ENCODE measurements around the gene EARS2. TPM values are rescaled to one million over a fixed set of nuclear protein-coding genes. Genes with fewer than 3 reads are reported as not detected.

Gene EARS2
- polyA plus RNA-seq, 1 donor (not counting 4 experiments of a cell fraction or from before 2014, with no cell fraction given): 32.7 TPM

DNA sequence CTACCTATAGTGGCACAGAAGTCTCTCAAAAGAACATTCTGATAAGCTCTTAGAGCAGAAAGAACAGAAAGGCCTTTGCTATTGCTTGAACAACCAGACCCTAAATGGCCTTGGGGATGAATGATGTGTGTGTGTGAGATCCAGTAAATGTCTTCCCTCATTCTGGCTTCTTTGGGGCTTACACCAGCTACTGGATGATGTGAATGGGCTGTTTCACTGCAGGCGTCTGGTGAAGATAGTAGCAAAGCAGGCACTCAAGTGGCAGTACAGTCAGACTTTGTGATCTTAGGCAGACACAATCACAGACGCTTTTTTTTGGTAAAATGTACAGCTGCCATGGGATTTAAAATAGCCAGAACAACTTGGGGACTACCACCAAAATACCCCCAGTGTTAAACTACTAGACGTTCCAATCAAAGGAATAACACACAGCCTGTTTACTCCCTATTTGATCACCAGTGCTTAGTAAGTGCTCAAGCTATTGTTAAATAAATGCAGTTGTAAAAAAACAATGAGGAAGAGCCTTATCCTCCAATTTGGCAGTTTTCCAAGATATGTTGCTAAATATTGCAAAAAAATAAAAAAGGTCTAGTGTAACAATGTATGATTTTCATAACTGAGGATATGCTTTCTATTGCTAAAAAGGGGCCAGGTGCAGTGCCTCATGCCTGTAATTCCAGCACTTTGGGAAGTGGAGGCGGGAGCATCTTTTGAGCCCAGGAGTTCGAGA, 21.1 kb upstream of the EARS2 start:
- dilution Hi-C loops (cut with MboI; ENCODE audit: extremely low pct_ligation_motif_present, low sequenced_read_pairs): no loop called here
- Histone ChIP-seq H3K9me1 (ENCODE audit: control insufficient read depth, extremely low read depth, insufficient read depth, low read length) (no peaks in the 10 kb centered on the region), H3K36me3 (ENCODE audit: control insufficient read depth in 2 of 2, extremely low read depth in 1 of 2, insufficient read depth in 2 of 2, low read length in 2 of 2) (peaks cover 10 to 12% of the 10 kb centered on the region in 2 experiments), H2AFZ (ENCODE audit: control insufficient read depth, low read length) (no peak overlapping the region), H3K4me1 (ENCODE audit: control insufficient read depth, extremely low read depth, insufficient read depth, low read length) (no peaks in the 10 kb centered on the region), H3K9ac (ENCODE audit: control insufficient read depth, extremely low read depth, insufficient read depth, low read length) (no peak overlapping the region), H4K20me1 (ENCODE audit: control insufficient read depth, extremely low read depth, insufficient read depth, low read length) (no peaks in the 10 kb centered on the region), H3K27me3 (ENCODE audit: control insufficient read depth, extremely low read depth, insufficient read depth, low read length) (no peaks in the 10 kb centered on the region), H3K27ac (ENCODE audit: control insufficient read depth, insufficient read depth, low read length) (no peak overlapping the region), H3K79me2 (ENCODE audit: control insufficient read depth, insufficient read depth, low read length) (no peaks in the 10 kb centered on the region), H3K4me3 (ENCODE audit: control insufficient read depth in 2 of 3, extremely low read depth in 1 of 3, insufficient read depth in 2 of 3, low read depth in 1 of 3, low read length in 3 of 3) (no peak overlapping the region), H3K9me3 (ENCODE audit: control insufficient read depth, low read depth, low read length) (no peaks in the 10 kb centered on the region), H3K4me2 (ENCODE audit: control insufficient read depth, extremely low read depth, insufficient read depth, low read depth, low read length) (no peak overlapping the region)
- no peak for DNase-seq (ENCODE audit: low read depth, low spot score)
- FAIRE-seq: no peak
- no peak for TF ChIP-seq EZH2 (IDR thresholded peaks at IDR 0.05; ENCODE audit: low read length)
- TF ChIP-seq, protein P1, sequence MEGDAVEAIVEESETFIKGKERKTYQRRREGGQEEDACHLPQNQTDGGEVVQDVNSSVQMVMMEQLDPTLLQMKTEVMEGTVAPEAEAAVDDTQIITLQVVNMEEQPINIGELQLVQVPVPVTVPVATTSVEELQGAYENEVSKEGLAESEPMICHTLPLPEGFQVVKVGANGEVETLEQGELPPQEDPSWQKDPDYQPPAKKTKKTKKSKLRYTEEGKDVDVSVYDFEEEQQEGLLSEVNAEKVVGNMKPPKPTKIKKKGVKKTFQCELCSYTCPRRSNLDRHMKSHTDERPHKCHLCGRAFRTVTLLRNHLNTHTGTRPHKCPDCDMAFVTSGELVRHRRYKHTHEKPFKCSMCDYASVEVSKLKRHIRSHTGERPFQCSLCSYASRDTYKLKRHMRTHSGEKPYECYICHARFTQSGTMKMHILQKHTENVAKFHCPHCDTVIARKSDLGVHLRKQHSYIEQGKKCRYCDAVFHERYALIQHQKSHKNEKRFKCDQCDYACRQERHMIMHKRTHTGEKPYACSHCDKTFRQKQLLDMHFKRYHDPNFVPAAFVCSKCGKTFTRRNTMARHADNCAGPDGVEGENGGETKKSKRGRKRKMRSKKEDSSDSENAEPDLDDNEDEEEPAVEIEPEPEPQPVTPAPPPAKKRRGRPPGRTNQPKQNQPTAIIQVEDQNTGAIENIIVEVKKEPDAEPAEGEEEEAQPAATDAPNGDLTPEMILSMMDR (optimal IDR thresholded peaks at IDR 0.05 in 1 of 3, IDR thresholded peaks at IDR 0.05 in 1 of 3, conservative IDR thresholded peaks at IDR 0.05 in 1 of 3; ENCODE audit: extremely low read depth in 1 of 3, insufficient read depth in 2 of 3, low read length in 3 of 3): no peak

DNA sequence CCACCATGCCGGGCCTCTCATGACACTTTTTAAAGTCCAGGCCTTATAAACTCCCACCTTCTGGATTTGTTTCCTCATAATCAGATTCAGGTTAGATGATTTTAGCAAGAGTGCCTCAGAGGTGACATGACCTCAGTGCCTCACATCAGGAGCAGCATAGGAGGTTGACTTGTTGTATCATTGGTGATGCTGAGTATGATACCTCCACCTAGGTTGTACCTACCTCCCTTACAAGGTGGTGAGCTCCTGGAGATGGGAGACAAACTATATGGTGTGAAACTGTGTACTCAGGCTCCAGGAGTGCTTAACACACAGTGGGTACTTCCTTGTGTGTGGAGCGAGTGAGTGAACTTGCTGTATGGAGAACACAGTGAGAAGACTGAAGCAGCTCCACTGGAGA, 20.3 kb upstream of the EARS2 start:
- Histone ChIP-seq H3K9ac (ENCODE audit: control insufficient read depth, extremely low read depth, insufficient read depth, low read length) (no peak overlapping the region), H3K36me3 (ENCODE audit: control insufficient read depth in 2 of 2, extremely low read depth in 1 of 2, insufficient read depth in 2 of 2, low read length in 2 of 2) (peaks cover 10 to 12% of the 10 kb centered on the region in 2 experiments), H4K20me1 (ENCODE audit: control insufficient read depth, extremely low read depth, insufficient read depth, low read length) (no peaks in the 10 kb centered on the region), H3K9me3 (ENCODE audit: control insufficient read depth, low read depth, low read length) (no peaks in the 10 kb centered on the region), H3K4me1 (ENCODE audit: control insufficient read depth, extremely low read depth, insufficient read depth, low read length) (no peaks in the 10 kb centered on the region), H3K4me3 (ENCODE audit: control insufficient read depth in 2 of 3, extremely low read depth in 1 of 3, insufficient read depth in 2 of 3, low read depth in 1 of 3, low read length in 3 of 3) (no peak overlapping the region), H3K27ac (ENCODE audit: control insufficient read depth, insufficient read depth, low read length) (no peak overlapping the region), H2AFZ (ENCODE audit: control insufficient read depth, low read length) (no peak overlapping the region), H3K79me2 (ENCODE audit: control insufficient read depth, insufficient read depth, low read length) (no peaks in the 10 kb centered on the region), H3K4me2 (ENCODE audit: control insufficient read depth, extremely low read depth, insufficient read depth, low read depth, low read length) (no peak overlapping the region), H3K9me1 (ENCODE audit: control insufficient read depth, extremely low read depth, insufficient read depth, low read length) (no peaks in the 10 kb centered on the region), H3K27me3 (ENCODE audit: control insufficient read depth, extremely low read depth, insufficient read depth, low read length) (no peaks in the 10 kb centered on the region)
- dilution Hi-C loops (cut with MboI; ENCODE audit: extremely low pct_ligation_motif_present, low sequenced_read_pairs): no loop called here
- FAIRE-seq: no peak
- TF ChIP-seq, protein P1 (optimal IDR thresholded peaks at IDR 0.05 in 1 of 3, IDR thresholded peaks at IDR 0.05 in 1 of 3, conservative IDR thresholded peaks at IDR 0.05 in 1 of 3; ENCODE audit: extremely low read depth in 1 of 3, insufficient read depth in 2 of 3, low read length in 3 of 3): no peak
- no peak for TF ChIP-seq EZH2 (IDR thresholded peaks at IDR 0.05; ENCODE audit: low read length)
- DNase-seq (ENCODE audit: low read depth, low spot score): no peak
